Measurements from ENCODE around the gene SERPINE1.

SERPINE1 gene

DNA sequence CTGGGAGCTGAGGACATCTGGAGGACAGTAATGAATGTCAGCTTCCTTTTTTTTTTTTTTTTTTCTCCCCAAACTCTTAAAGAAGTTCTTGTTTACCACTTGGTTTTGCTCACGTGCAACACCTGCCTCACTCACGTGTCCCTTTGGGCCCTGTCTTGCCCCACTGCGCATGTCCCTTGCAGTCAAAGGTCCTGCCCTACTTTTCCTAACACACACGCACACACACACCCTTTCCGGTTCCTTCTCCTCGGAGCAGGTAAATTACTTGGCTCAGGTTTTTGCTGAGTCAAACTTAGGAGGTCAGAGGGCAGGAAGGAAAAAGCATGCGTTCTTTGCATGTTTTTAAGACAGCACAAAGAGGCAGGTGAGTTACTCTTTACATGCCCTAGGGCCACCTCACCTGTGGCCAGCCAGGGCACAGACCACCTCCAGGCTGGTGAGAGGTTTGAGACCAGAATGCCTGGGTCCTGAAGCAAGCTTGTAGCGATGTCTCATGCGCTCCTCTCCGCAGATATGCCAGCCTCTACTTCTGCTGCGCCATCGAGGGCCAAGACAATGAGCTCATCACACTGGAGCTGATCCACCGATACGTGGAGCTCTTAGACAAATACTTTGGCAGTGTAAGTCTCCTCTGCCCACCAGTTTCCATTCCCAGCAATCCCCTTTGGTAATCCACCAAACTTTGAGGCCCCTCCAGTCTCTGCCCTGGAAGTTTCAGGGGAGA is 30.1 kb downstream of the SERPINE1 start:
- no peak for DNase-seq (ENCODE audit: low read depth)

GRCh38 chr7:101159696-101160674 is 33.1 kb downstream of the SERPINE1 start:
- DNase-seq (ENCODE audit: low read depth), result no peak

- DNase-seq (ENCODE audit: low read depth), result no peak
Observed at GRCh38 chr7:101160910-101161309, 34.0 kb downstream of the SERPINE1 start.

DNA sequence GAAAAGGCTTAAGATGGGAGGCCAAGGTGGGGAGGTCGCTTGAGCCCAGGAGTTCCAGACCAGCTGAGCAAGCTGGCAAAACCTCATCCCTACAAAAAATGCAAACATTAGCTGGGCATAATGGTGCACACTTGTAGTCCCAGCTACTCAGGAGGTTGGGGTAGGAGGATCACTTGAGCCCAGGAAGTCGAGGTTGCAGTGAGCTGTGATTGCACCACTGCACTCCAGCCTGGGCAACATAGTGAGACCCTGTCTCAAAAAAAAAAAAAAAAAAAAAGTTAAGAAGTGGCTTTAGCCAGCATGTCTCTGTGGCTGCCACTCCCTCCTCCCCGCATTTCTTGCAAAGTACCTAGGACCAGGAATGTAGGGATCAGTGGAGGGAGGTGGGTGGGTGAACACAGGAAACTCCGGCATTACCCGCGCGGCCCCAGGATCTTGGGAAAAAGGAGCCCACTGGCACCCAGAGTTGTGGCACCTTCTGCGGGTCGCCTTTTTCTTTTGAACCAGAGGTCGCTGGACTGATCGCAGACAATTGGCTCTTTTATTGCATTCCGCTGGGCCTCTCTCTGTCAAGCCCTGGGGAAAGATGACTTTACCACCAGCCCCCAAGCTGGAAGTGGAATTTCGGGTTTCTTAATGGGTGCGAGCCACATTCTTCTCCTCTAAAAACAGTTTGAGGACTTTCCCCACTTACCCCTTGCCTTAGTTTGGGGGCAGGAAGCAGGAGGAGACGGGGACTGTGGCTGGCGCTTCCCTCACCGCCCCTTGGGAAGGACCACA is 35.0 kb downstream of the SERPINE1 start:
- no peak for DNase-seq (ENCODE audit: low read depth)

- peak; percentile 38 for DNase-seq (ENCODE audit: low read depth)
Observed at GRCh38 chr7:101162551-101163278, 35.8 kb downstream of the SERPINE1 start.

DNA sequence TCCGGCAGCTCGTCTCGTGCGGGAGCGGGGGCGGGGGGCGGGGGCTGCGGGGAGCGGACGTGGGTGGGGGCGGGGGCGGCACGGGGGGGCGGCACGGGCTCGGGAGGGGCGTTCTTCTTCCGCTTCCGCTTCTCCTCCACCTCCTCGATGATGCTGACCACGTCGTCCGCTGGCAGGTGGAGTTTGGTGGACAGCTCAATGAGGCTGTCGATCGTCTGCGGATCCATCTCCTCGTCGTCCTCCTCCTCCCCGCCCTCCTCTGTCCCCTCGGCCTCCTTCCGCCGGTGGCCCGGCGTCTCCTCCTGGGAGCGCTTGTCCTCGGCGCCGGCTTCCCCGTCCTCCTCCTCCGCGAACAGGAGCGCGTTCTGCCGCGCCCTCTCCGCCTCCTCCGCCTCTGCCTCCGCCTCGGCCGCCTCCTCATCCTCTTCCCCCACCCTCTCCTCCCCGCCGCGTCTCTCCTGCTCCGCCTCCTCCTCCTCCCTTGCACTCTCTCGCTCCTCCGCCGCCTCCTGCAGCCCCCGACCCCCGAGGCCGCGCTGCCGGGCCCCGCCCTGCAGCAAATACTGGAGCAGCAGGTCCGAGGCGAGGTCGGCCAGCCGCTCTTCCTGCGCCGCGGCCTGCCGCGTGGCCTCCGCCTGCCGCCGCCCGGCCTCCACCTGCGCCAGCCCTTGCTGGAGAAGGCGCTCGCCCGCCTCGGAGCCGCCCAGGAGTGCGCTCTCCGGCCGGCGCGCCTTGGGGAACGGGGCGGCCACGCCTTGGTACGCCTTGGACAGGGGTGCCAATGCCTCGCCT is 36.6 kb downstream of the SERPINE1 start:
- DNase-seq (ENCODE audit: low read depth), result no peak

DNA sequence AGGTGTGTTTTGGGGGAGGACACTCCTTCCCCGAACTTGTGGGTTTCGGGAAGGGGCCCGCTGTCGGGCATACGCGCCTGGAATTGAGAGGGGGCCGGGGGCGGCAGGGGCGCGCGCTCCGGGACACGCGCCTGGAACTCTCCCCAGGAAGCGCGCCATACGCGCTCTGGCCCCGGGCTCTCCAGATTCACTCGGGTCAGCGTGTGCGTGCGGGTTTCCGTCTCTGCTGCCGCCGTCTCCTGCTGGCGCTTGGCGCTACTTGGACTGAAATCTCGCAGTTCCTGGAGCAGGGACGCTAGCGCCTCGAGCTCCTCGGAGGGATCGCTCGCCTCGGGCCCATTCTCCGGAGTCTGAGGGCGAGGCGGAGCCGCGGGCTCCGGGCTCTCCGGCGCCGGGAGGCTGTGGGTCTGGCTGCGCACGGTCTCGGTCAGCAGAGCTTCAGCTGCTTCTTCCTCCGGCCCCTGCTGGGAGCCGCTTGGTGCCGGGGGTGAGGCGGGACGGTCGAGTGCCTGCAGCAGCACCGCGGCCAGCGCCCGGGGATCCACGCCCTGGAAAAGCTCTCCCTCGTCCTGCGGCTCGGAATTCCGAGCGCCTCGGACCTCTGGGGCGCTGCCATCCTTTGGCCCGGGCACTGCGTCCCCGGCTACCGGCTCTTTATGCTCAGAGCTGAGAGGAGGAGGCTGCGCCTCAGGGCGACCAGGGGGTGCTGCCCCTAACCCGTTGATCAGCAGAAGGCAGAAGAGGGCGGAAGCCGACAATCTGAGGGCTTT is 37.4 kb downstream of the SERPINE1 start:
- DNase-seq (ENCODE audit: low read depth), result peak; percentile 53

DNA sequence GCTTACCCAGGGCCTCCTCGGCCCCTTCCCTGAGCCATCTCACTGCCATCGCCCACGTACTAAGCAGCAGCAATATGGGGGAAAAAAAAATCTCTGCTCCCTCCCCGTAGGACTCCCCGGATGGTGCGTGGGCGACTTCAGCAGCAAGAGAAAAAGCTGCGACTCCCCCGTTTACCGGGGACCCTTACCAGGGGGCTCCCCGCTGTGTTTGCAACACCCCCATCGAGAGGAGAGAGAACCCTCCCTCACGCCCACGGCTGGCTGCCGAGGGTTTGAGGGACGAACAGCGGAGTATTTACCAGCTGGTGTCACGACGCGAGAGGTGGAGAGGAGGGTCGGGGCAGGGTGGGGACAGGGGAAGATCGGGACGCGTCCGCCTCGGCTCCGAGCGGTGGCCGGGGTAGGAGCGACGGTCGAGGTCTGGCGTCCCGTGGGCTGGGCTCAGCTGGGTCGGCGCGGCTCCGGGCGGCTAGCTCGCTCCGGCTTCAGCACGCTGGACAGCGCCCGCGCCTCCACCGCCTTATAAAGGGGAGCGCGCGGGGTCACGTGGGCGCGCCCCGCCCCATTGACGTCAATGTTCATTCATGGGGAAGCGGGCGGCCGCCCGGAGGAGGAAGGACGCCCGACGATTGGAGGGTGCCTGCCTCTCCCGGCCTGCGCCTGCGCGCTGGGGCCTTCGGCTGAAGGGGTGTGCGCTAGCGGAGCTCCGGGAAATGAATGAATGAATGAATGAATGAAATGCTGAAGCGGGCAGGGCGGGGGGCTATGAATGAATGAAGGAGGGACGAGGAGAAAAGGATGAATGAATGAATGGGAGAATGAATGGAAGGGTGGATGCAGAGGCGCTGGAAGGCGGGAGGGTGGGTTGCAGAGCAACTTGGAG is 38.4 kb downstream of the SERPINE1 start, which contains the start of gene VGF:
TSS of gene VGF (minus strand) at position 495 of the 883 bp plus-strand sequence. CDS start 726 bp downstream, outside the sequence.
- peak; percentile 90 for DNase-seq (ENCODE audit: low read depth)

GRCh38 chr7:101165958-101166647 is 39.2 kb downstream of the SERPINE1 start:
- DNase-seq (ENCODE audit: low read depth), result no peak

DNA sequence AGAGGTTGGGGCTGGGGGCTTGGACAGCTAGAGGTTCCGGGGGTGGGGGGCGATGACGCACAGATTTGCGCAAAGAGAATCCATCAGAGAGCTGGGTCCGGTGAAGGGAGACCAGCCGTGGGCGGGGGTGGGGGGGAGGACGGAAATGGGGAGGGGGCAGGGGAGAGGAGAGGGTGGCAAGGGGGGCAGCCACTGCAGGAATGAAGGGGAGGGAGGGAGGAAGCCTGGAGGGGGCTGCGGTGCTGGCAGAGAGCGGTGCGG is 39.7 kb downstream of the SERPINE1 start:
- DNase-seq (ENCODE audit: low read depth), result no peak

- DNase-seq (ENCODE audit: low read depth), result no peak
Observed at GRCh38 chr7:101166909-101167644, 40.2 kb downstream of the SERPINE1 start.

DNA sequence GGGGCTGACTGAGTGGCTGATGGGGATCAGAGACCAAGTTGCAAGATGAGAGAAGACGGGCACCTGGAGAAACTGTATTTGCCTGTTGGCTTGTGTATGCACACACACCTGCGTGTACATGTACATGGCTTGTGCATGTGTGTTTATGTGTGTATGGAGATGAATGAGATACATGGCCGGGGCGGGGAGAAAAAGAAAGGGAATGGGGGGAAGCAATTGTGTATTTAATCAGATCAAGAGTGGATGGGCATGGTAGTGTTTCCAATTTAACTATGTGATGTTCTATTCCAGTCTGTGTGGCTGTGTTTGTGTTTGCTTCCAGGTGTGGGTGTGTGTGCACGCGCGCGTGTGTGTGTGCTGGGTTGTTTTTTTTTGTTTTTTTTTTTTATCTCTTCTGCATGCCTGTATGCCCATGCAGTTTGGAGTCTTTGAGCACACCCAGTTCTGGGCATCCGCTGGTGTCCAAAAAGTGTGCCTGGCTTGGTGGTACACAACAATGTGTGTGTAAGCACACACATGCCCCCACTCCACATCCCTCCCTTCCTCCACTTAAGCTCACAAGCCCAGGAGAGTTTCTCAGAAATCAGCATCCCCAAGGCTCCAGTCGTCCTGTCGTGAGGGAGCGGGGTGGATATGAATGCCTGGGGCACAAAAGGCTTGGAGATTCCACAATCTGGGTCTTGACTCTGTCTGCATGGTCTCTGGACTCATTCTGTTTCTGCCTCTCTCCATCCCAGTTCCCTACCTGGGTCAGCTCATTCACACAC is 40.9 kb downstream of the SERPINE1 start:
- no peak for DNase-seq (ENCODE audit: low read depth)

- no peak for DNase-seq (ENCODE audit: low read depth)
Observed at GRCh38 chr7:101168412-101169049, 41.6 kb downstream of the SERPINE1 start.

GRCh38 chr7:101169110-101169837 is 42.4 kb downstream of the SERPINE1 start:
- no peak for DNase-seq (ENCODE audit: low read depth)

- peak; percentile 55 for DNase-seq (ENCODE audit: low read depth)
Observed at GRCh38 chr7:101169838-101170551, 43.1 kb downstream of the SERPINE1 start.
